IMR-90 (cell line): ENCODE measurements around the gene INTS12. TPM values are rescaled to one million over a fixed set of nuclear protein-coding genes. Genes with fewer than 3 reads are reported as not detected.

Experiments
- ATAC-seq: fragments of 200-7000 bp; cut with Tn5 transposase; 2 replicates; pipeline ENCODE4 v1.9.1; 2020; ENCODE audit warnings: low read depth, mild to moderate bottlenecking, moderate library complexity
- BruUV-seq: library from RNA; stranded (reverse); fragments of 400-500 nt; replicated peaks from 2 replicates; lab custom pipeline; 2021; lab: Mats Ljungman, UMichigan
- CTCF ChIA-PET: fragments of 300-600 bp; formaldehyde crosslinking; extraction: SDS; loops from one replicate; lab custom pipeline; 2021; ENCODE audit warnings: antibody characterized with exemption; lab: Yijun Ruan, JAX
- POLR2A ChIA-PET: fragments of 300-600 bp; sonication (Branson Sonifier 250); formaldehyde crosslinking; loops from one replicate; lab custom pipeline; 2022; ENCODE audit warnings: antibody characterized with exemption; ENCODE audit not compliant: unreplicated experiment; lab: Charles Lee
- DNase-seq: peaks from one replicate; pipeline ENCODE4 v3.0.0; 2013
- H2AFZ ChIP-seq: replicated peaks from 2 replicates; pipeline ENCODE3; 2013; ENCODE audit warnings: low read length, mild to moderate bottlenecking; ENCODE audit not compliant: poor library complexity
- H2AK5ac ChIP-seq: 2 replicates; pipeline ENCODE4 v1.6.1; 2013; ENCODE audit warnings: low read depth, low read length, inconsistent platforms
- H2AK9ac ChIP-seq: replicated peaks from 2 replicates; pipeline ENCODE3; 2013; ENCODE audit warnings: mild to moderate bottlenecking, low read depth, low read length, moderate library complexity; ENCODE audit not compliant: poor library complexity
- H2BK120ac ChIP-seq: 2 replicates; pipeline ENCODE4 v1.6.1; 2013; ENCODE audit warnings: low read depth, low read length, inconsistent platforms
- H2BK15ac ChIP-seq: 3 replicates; pipeline ENCODE4 v1.6.1; 2013; ENCODE audit warnings: low read depth, low read length, inconsistent platforms
- H2BK20ac ChIP-seq: 2 replicates; pipeline ENCODE4 v1.6.1; 2013; ENCODE audit warnings: low read depth, mild to moderate bottlenecking, inconsistent platforms, low read length, moderate library complexity
- H2BK5ac ChIP-seq: 2 replicates; pipeline ENCODE4 v1.6.1; 2013; ENCODE audit warnings: mild to moderate bottlenecking, low read depth, low read length, inconsistent platforms; ENCODE audit not compliant: poor library complexity, severe bottlenecking
- H3K14ac ChIP-seq: replicated peaks from 2 replicates; pipeline ENCODE4 v1.6.1; 2013; ENCODE audit warnings: low read depth, low read length, inconsistent platforms
- H3K18ac ChIP-seq: 2 replicates; pipeline ENCODE4 v1.6.1; 2013; ENCODE audit warnings: low read depth, low read length, control low read depth
- H3K23ac ChIP-seq: 2 replicates; pipeline ENCODE4 v1.6.1; 2013; ENCODE audit warnings: low read depth, low read length, inconsistent platforms
- H3K27ac ChIP-seq: 2 replicates; pipeline ENCODE4 v1.5.1; 2013; ENCODE audit warnings: mild to moderate bottlenecking, control low read depth, low read length; ENCODE audit not compliant: insufficient read depth
- H3K27me3 ChIP-seq: 2 replicates; pipeline ENCODE4 v1.6.1; 2013; ENCODE audit warnings: low read length; ENCODE audit not compliant: control insufficient read depth, insufficient read depth
- H3K36me3 ChIP-seq: 2 replicates; pipeline ENCODE4 v1.6.1; 2013; ENCODE audit warnings: low read length, mixed read lengths; ENCODE audit not compliant: control insufficient read depth, insufficient read depth
- H3K4ac ChIP-seq: 2 replicates; pipeline ENCODE4 v1.6.1; 2013; ENCODE audit warnings: low read depth, low read length, inconsistent platforms
- H3K4me1 ChIP-seq: 2 replicates; pipeline ENCODE4 v1.6.1; 2013; ENCODE audit warnings: low read length, mixed read lengths; ENCODE audit not compliant: control insufficient read depth, insufficient read depth
- H3K4me2 ChIP-seq: 2 replicates; pipeline ENCODE4 v1.6.1; 2013; ENCODE audit warnings: low read depth, mild to moderate bottlenecking, control low read depth, low read length, moderate library complexity
- H3K4me3 ChIP-seq: 2 replicates; pipeline ENCODE4 v1.5.1; 2013; ENCODE audit warnings: low read depth, mild to moderate bottlenecking, control low read depth, low read length, moderate library complexity; ENCODE audit not compliant: insufficient read depth
- H3K56ac ChIP-seq: 2 replicates; pipeline ENCODE4 v1.6.1; 2013; ENCODE audit warnings: low read length, inconsistent platforms; ENCODE audit not compliant: insufficient read depth; ENCODE audit errors: extremely low read depth
- H3K79me1 ChIP-seq, 2 experiments: 2 replicates each; pipeline ENCODE4 v1.6.1; 2013; ENCODE audit warnings: low read length in 2 of 2, inconsistent platforms in 1 of 2, low read depth in 1 of 2
- H3K9ac ChIP-seq: 2 replicates; pipeline ENCODE4 v1.6.1; 2013; ENCODE audit warnings: low read depth, low read length, control low read depth
- H3K9me1 ChIP-seq: 2 replicates; pipeline ENCODE4 v1.6.1; 2013; ENCODE audit warnings: low read length, inconsistent platforms; ENCODE audit not compliant: insufficient read depth
- H3K9me3 ChIP-seq: 2 replicates; pipeline ENCODE4 v1.6.1; 2013; ENCODE audit warnings: low read length; ENCODE audit not compliant: control insufficient read depth, insufficient read depth
- H4K20me1 ChIP-seq: 2 replicates; pipeline ENCODE4 v1.6.1; 2013; ENCODE audit warnings: low read length, inconsistent platforms; ENCODE audit not compliant: insufficient read depth
- H4K5ac ChIP-seq: 2 replicates; pipeline ENCODE4 v1.6.1; 2013; ENCODE audit warnings: mild to moderate bottlenecking, low read depth, low read length, control low read depth
- H4K8ac ChIP-seq, 2 experiments: 2 replicates each; pipeline ENCODE4 v1.6.1; 2013; ENCODE audit warnings: low read depth in 2 of 2, low read length in 2 of 2, control low read depth in 1 of 2, inconsistent platforms in 1 of 2
- H4K91ac ChIP-seq: 2 replicates; pipeline ENCODE4 v1.6.1; 2013; ENCODE audit warnings: low read depth, low read length, inconsistent platforms; ENCODE audit not compliant: insufficient read depth
- BHLHE40 ChIP-seq: fragments of 150-350 bp; IDR thresholded peaks from 2 replicates; pipeline ENCODE4 v1.6.1; 2016; ENCODE audit warnings: mild to moderate bottlenecking, low read depth, low read length
- CEBPB ChIP-seq: IDR thresholded peaks from 2 replicates; pipeline ENCODE4 v1.6.1; 2012; ENCODE audit warnings: low read depth, low read length, improper control_type of control experiment
- CHD1 ChIP-seq: IDR thresholded peaks from 2 replicates; pipeline ENCODE4 v1.6.1; 2012; ENCODE audit warnings: low read depth, low read length, improper control_type of control experiment
- FOS ChIP-seq: fragments of 150-350 bp; IDR thresholded peaks from 2 replicates; pipeline ENCODE4 v1.6.1; 2016; ENCODE audit warnings: low read depth, low read length
- MAFK ChIP-seq: IDR thresholded peaks from 2 replicates; pipeline ENCODE4 v1.6.1; 2012; ENCODE audit warnings: low read depth, low read length, improper control_type of control experiment
- MAZ ChIP-seq: IDR thresholded peaks from 2 replicates; pipeline ENCODE4 v1.6.1; 2012; ENCODE audit warnings: low read depth, mild to moderate bottlenecking, low read length, improper control_type of control experiment, moderate library complexity, borderline replicate concordance
- MXI1 ChIP-seq: IDR thresholded peaks from 2 replicates; pipeline ENCODE4 v1.6.1; 2012; ENCODE audit warnings: low read depth, mild to moderate bottlenecking, low read length, moderate library complexity, borderline replicate concordance
- NFE2L2 ChIP-seq: fragments of 150-350 bp; IDR thresholded peaks from 2 replicates; pipeline ENCODE4 v1.6.1; 2016; ENCODE audit warnings: low read depth, mild to moderate bottlenecking, low read length
- POLR2A ChIP-seq: IDR thresholded peaks from 2 replicates; pipeline ENCODE4 v1.6.1; 2012; ENCODE audit warnings: mild to moderate bottlenecking, low read depth, low read length
- RAD21 ChIP-seq: IDR thresholded peaks from 2 replicates; pipeline ENCODE4 v1.6.1; 2012; ENCODE audit warnings: low read length, improper control_type of control experiment
- RCOR1 ChIP-seq: IDR thresholded peaks from 2 replicates; pipeline ENCODE4 v1.6.1; 2012; ENCODE audit warnings: mild to moderate bottlenecking, low read length, improper control_type of control experiment; ENCODE audit not compliant: insufficient replicate concordance
- RFX5 ChIP-seq: IDR thresholded peaks from 2 replicates; pipeline ENCODE4 v1.8.0; 2012; ENCODE audit warnings: low read depth, mild to moderate bottlenecking, low read length, moderate library complexity
- SMC3 ChIP-seq: fragments of 150-350 bp; IDR thresholded peaks from 2 replicates; pipeline ENCODE4 v1.6.1; 2016; ENCODE audit warnings: low read depth, mild to moderate bottlenecking, antibody characterized with exemption, low read length, moderate library complexity
- WGBS, 2 experiments: methylation state at CpG; one replicate each; pipeline versions ENCODE4 v1.1.5 to v1.1.7; 2013; ENCODE audit warnings: missing lambda C conversion rate in 2 of 2; ENCODE audit not compliant: insufficient read length in 1 of 2; ENCODE audit errors: extremely low coverage in 2 of 2; 5-methylcytosine and 5-hydroxymethylcytosine counted together
- dilution Hi-C: fragments of 300-500 bp; cut with HindIII; formaldehyde crosslinking; loops from one replicate; pipeline ENCODE4 v1.14.3; 2018; ENCODE audit warnings: low sequenced_read_pairs; ENCODE audit not compliant: unreplicated experiment
- in situ Hi-C: fragments of 300-500 bp; cut with MboI; formaldehyde crosslinking; loops from 3 replicates; pipeline ENCODE4 v1.14.3; 2019; ENCODE audit warnings: low sequenced_read_pairs, inconsistent platforms, mixed read lengths
- intact Hi-C: fragments of 100-400 bp; cut with micrococcal nuclease; formaldehyde crosslinking; loops from 2 replicates; pipeline ENCODE4 v1.10.0; 2022
- polyA plus RNA-seq, 3 experiments: library from polyadenylated mRNA; depleted of rRNA; stranded (reverse); fragments of >200 nt; gene quantifications; 2 replicates each; pipeline ENCODE4 v1.2.3, GENCODE V29; 2012; ENCODE audit warnings: low replicate concordance in 1 of 3
- total RNA-seq: library from RNA; depleted of rRNA; stranded (reverse); fragments of >200 nt; gene quantifications from 2 replicates; pipeline ENCODE4 v1.2.3, GENCODE V29; 2012
- TF ChIP-seq, protein P1 (sequence below): conservative IDR thresholded peaks from 2 replicates; pipeline ENCODE4 v1.5.1; 2012; ENCODE audit warnings: mild to moderate bottlenecking, low read depth, low read length, improper control_type of control experiment
- TF ChIP-seq, protein P2 (sequence below): fragments of 150-350 bp; IDR thresholded peaks from 2 replicates; pipeline ENCODE4 v1.6.1; 2017; ENCODE audit warnings: mild to moderate bottlenecking, antibody characterized with exemption, low read length, low read depth
- TF ChIP-seq, protein P3 (sequence below): fragments of 150-350 bp; IDR thresholded peaks from 2 replicates; pipeline ENCODE4 v1.6.1; 2016; ENCODE audit warnings: low read depth, mild to moderate bottlenecking, low read length, moderate library complexity, borderline replicate concordance

Gene INTS12
- total and polyA plus RNA-seq, 2 of the 4 experiments (the other 2 are of a cell fraction) = 27.5 to 36.0 TPM

- Histone ChIP-seq H3K9me1 (no peaks in the 10 kb centered on the region), H3K27ac (no peak overlapping the region), H3K4me1 (no peaks in the 10 kb centered on the region), H4K20me1 (no peaks in the 10 kb centered on the region; the same call in 1 of the 2 replicates), H2AK9ac (no peak overlapping the region), H3K23ac (no peak overlapping the region), H3K9me3 (no peaks in the 10 kb centered on the region), H3K79me1 (peaks cover 7 to 14% of the 10 kb centered on the region in 2 experiments), H3K14ac (no peak overlapping the region), H3K4ac (no peak overlapping the region), H2BK20ac (no peak overlapping the region), H4K8ac (no peak overlapping the region), H4K91ac (no peak overlapping the region), H3K27me3 (no peaks in the 10 kb centered on the region), H4K5ac (no peak overlapping the region), H3K4me2 (no peak overlapping the region), H2AK5ac (no peak overlapping the region), H3K4me3 (no peak overlapping the region), H3K18ac (no peak overlapping the region), H2BK120ac (no peak overlapping the region), H2AFZ (no peak overlapping the region), H3K56ac (no peak overlapping the region), H2BK15ac (no peak overlapping the region), H3K36me3 (peaks cover 3% of the 10 kb centered on the region; the same call in 1 of the 2 replicates), H3K9ac (no peak overlapping the region), H2BK5ac (no peak overlapping the region)
- dilution Hi-C loops (no loop called here), in situ Hi-C loops (no loop called here), intact Hi-C loops (no loop called here)
- WGBS, 2 experiments = no CpG with 5 or more reads among the region's 2 CpGs
- CTCF ChIA-PET = no interaction called here
- no peak for ATAC-seq
- no TSS peak for BruUV-seq
- POLR2A ChIA-PET = no interaction called here
- TF ChIP-seq RFX5 (no peak), MAFK (no peak), SMC3 (no peak), BHLHE40 (no peak), MXI1 (no peak), NFE2L2 (no peak), CHD1 (no peak), RAD21 (no peak), RCOR1 (no peak), FOS (no peak), CEBPB (no peak), POLR2A (no peak), MAZ (no peak)
- TF ChIP-seq, protein P1, sequence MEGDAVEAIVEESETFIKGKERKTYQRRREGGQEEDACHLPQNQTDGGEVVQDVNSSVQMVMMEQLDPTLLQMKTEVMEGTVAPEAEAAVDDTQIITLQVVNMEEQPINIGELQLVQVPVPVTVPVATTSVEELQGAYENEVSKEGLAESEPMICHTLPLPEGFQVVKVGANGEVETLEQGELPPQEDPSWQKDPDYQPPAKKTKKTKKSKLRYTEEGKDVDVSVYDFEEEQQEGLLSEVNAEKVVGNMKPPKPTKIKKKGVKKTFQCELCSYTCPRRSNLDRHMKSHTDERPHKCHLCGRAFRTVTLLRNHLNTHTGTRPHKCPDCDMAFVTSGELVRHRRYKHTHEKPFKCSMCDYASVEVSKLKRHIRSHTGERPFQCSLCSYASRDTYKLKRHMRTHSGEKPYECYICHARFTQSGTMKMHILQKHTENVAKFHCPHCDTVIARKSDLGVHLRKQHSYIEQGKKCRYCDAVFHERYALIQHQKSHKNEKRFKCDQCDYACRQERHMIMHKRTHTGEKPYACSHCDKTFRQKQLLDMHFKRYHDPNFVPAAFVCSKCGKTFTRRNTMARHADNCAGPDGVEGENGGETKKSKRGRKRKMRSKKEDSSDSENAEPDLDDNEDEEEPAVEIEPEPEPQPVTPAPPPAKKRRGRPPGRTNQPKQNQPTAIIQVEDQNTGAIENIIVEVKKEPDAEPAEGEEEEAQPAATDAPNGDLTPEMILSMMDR = no peak
- TF ChIP-seq, protein P2, sequence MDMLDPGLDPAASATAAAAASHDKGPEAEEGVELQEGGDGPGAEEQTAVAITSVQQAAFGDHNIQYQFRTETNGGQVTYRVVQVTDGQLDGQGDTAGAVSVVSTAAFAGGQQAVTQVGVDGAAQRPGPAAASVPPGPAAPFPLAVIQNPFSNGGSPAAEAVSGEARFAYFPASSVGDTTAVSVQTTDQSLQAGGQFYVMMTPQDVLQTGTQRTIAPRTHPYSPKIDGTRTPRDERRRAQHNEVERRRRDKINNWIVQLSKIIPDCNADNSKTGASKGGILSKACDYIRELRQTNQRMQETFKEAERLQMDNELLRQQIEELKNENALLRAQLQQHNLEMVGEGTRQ = no peak
- TF ChIP-seq, protein P3, sequence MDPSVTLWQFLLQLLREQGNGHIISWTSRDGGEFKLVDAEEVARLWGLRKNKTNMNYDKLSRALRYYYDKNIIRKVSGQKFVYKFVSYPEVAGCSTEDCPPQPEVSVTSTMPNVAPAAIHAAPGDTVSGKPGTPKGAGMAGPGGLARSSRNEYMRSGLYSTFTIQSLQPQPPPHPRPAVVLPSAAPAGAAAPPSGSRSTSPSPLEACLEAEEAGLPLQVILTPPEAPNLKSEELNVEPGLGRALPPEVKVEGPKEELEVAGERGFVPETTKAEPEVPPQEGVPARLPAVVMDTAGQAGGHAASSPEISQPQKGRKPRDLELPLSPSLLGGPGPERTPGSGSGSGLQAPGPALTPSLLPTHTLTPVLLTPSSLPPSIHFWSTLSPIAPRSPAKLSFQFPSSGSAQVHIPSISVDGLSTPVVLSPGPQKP = no peak
- DNase-seq = no peak
Observed at GRCh38 chr4:105698607-105699006, 9.9 kb downstream of the INTS12 start.
